GM19240 (cell line): ENCODE results near the gene NCOA1.
A peak's percentile ranks its signal among the peaks of the same experiment; 100 is the strongest.
"Not testable (repeated sequence)": the region's sequence is repeated elsewhere in the genome, so short reads cannot be mapped to it uniquely, and the experiment has no call there.

Experiments used
- DNase-seq: peaks from one replicate; pipeline ENCODE4 v3.0.0; 2011; ENCODE audit warnings: low spot score; ENCODE audit not compliant: insufficient read length

The NCOA1 gene

GRCh38 chr2:24533574-24533973 is 42.5 kb downstream of the NCOA1 start:
- not testable (repeated sequence) for DNase-seq

GRCh38 chr2:24538720-24539119 is 47.7 kb downstream of the NCOA1 start:
- DNase-seq = peak; percentile 4

- DNase-seq = no peak
Observed at GRCh38 chr2:24539258-24539657, 48.2 kb downstream of the NCOA1 start.

GRCh38 chr2:24540011-24540477 is 49.0 kb downstream of the NCOA1 start:
- no peak for DNase-seq

- DNase-seq = no peak
Observed at GRCh38 chr2:24541621-24542020, 50.6 kb downstream of the NCOA1 start.

GRCh38 chr2:24542269-24542872 is 51.3 kb downstream of the NCOA1 start:
- DNase-seq = no peak

GRCh38 chr2:24543252-24543651 is 52.2 kb downstream of the NCOA1 start:
- no peak for DNase-seq

- DNase-seq = no peak
Observed at GRCh38 chr2:24544456-24545115, 53.5 kb downstream of the NCOA1 start.

- DNase-seq = no peak
Observed at GRCh38 chr2:24546669-24547068, 55.6 kb downstream of the NCOA1 start.

GRCh38 chr2:24548058-24548457 is 57.0 kb downstream of the NCOA1 start:
- no peak for DNase-seq

GRCh38 chr2:24550301-24550700 is 59.2 kb downstream of the NCOA1 start:
- DNase-seq = not testable (repeated sequence)

GRCh38 chr2:24551016-24551415 is 60.0 kb downstream of the NCOA1 start:
- DNase-seq = no peak

- no peak for DNase-seq
Observed at GRCh38 chr2:24552836-24553235, 61.8 kb downstream of the NCOA1 start.

GRCh38 chr2:24558781-24559472 is 67.9 kb downstream of the NCOA1 start:
- no peak for DNase-seq

GRCh38 chr2:24559473-24560113 is 68.5 kb downstream of the NCOA1 start:
- DNase-seq = no peak

- DNase-seq = no peak
Observed at GRCh38 chr2:24565537-24565936, 74.5 kb downstream of the NCOA1 start.

GRCh38 chr2:24566209-24566608 is 75.2 kb downstream of the NCOA1 start:
- DNase-seq = no peak

GRCh38 chr2:24566630-24567029 is 75.6 kb downstream of the NCOA1 start:
- no peak for DNase-seq

GRCh38 chr2:24568551-24568950 is 77.5 kb downstream of the NCOA1 start:
- no peak for DNase-seq

GRCh38 chr2:24569565-24569964 is 78.5 kb downstream of the NCOA1 start:
- DNase-seq = not testable (repeated sequence)

- no peak for DNase-seq
Observed at GRCh38 chr2:24570225-24570624, 79.2 kb downstream of the NCOA1 start.

GRCh38 chr2:24571828-24572442 is 80.9 kb downstream of the NCOA1 start:
- no peak for DNase-seq
